SU-DHL-6 (cell line): ENCODE results near the gene AFAP1.

Experiments
- H2AFZ ChIP-seq: fragments of 200-600 bp; sonication (generic); 2 replicates; pipeline ENCODE4 v1.6.1; 2014; ENCODE audit warnings: low read depth, mild to moderate bottlenecking, moderate library complexity, mixed read lengths, antibody characterized with exemption, low read length; ENCODE audit not compliant: severe bottlenecking
- H3F3A ChIP-seq: fragments of 200-600 bp; shearing (Covaris generic); 2 replicates; pipeline ENCODE4 v1.6.0; 2016; ENCODE audit warnings: antibody characterized with exemption, mild to moderate bottlenecking; ENCODE audit not compliant: insufficient read depth
- H3K27ac ChIP-seq: fragments of 200-600 bp; sonication (generic); 2 replicates; pipeline ENCODE4 v1.5.1; 2016; ENCODE audit warnings: low read depth, mild to moderate bottlenecking, low read length, moderate library complexity, mixed read lengths
- H3K27me3 ChIP-seq: fragments of 200-600 bp; sonication (generic), shearing (Covaris generic); 2 replicates; pipeline ENCODE4 v1.6.0; 2014; ENCODE audit warnings: mild to moderate bottlenecking, low read length
- H3K36me3 ChIP-seq: fragments of 200-600 bp; sonication (generic); 2 replicates; pipeline ENCODE4 v1.6.1; 2014; ENCODE audit warnings: mild to moderate bottlenecking, low read length, mixed read lengths
- H3K4me2 ChIP-seq: fragments of 300-600, 200-600 bp; shearing (Covaris generic), sonication (generic); 2 replicates; pipeline ENCODE4 v1.6.0; 2014; ENCODE audit warnings: low read length, low read depth, mild to moderate bottlenecking; ENCODE audit not compliant: poor library complexity, severe bottlenecking
- H3K4me3 ChIP-seq: fragments of 200-600 bp; sonication (generic); 2 replicates; pipeline ENCODE4 v1.5.1; 2014; ENCODE audit warnings: antibody characterized with exemption, low read length, mild to moderate bottlenecking, mixed read lengths; ENCODE audit not compliant: insufficient read depth, poor library complexity, severe bottlenecking
- H3K79me2 ChIP-seq: fragments of 200-600 bp; sonication (generic); 2 replicates; pipeline ENCODE4 v1.6.1; 2014; ENCODE audit warnings: mild to moderate bottlenecking, low read length, moderate library complexity; ENCODE audit not compliant: insufficient read depth
- H3K9ac ChIP-seq: fragments of 200-600 bp; sonication (generic); 2 replicates; pipeline ENCODE4 v1.7.0; 2014; ENCODE audit warnings: mild to moderate bottlenecking, low read length
- H3K9me2 ChIP-seq: fragments of 200-600 bp; sonication (generic); replicated peaks from 2 replicates; pipeline ENCODE4 v1.6.1; 2014; ENCODE audit warnings: low read length; ENCODE audit not compliant: insufficient read depth
- H3K9me3 ChIP-seq: fragments of 200-600 bp; sonication (generic); 2 replicates; pipeline ENCODE4 v1.6.1; 2014; ENCODE audit warnings: low read length, mixed read lengths; ENCODE audit not compliant: insufficient read depth
- H4K20me1 ChIP-seq: fragments of 200-600 bp; sonication (generic); 2 replicates; pipeline ENCODE4 v1.6.1; 2014; ENCODE audit warnings: low read depth, mild to moderate bottlenecking, antibody characterized with exemption, low read length, moderate library complexity, mixed read lengths
- CTCF ChIP-seq: fragments of 200-600 bp; sonication (generic); IDR thresholded peaks from one replicate; pipeline ENCODE4 v1.5.1; 2017; ENCODE audit warnings: antibody characterized with exemption, mild to moderate bottlenecking, low read length, moderate library complexity; ENCODE audit not compliant: insufficient read depth, poor library complexity, severe bottlenecking
- EZH2phosphoT487 ChIP-seq: fragments of 200-600 bp; sonication (generic), shearing (Covaris generic); conservative IDR thresholded peaks from 2 replicates; pipeline ENCODE4 v1.6.1; 2018; ENCODE audit warnings: mild to moderate bottlenecking, antibody characterized with exemption, low read length, moderate library complexity, mixed read lengths

The AFAP1 gene

GRCh38 chr4:7828793-7829301, 110.8 kb downstream of the AFAP1 start:
- Histone ChIP-seq H3K4me2 (no peak overlapping the region), H3K9me2 (no peaks in the 10 kb centered on the region), H3K9ac (no peak overlapping the region), H2AFZ (no peak overlapping the region), H3K4me3 (no peak overlapping the region), H4K20me1 (no peaks in the 10 kb centered on the region), H3K27ac (no peak overlapping the region), H3K79me2 (no peaks in the 10 kb centered on the region), H3F3A (no peaks in the 10 kb centered on the region), H3K27me3 (peaks cover under 1% of the 10 kb centered on the region; the same call in 1 of the 2 replicates), H3K36me3 (no peaks in the 10 kb centered on the region), H3K9me3 (no peaks in the 10 kb centered on the region)
- TF ChIP-seq CTCF, result no peak
- no peak for TF ChIP-seq EZH2phosphoT487

- Histone ChIP-seq H3K4me3 (no peak overlapping the region), H3K9ac (no peak overlapping the region), H3K27ac (no peak overlapping the region), H3K36me3 (no peaks in the 10 kb centered on the region), H2AFZ (no peak overlapping the region), H3K27me3 (peaks cover 5% of the 10 kb centered on the region; the same call in 1 of the 2 replicates), H3K9me3 (no peaks in the 10 kb centered on the region), H3K79me2 (no peaks in the 10 kb centered on the region), H3K9me2 (no peaks in the 10 kb centered on the region), H3F3A (no peaks in the 10 kb centered on the region), H4K20me1 (no peaks in the 10 kb centered on the region), H3K4me2 (no peak overlapping the region)
- TF ChIP-seq CTCF (no peak), EZH2phosphoT487 (no peak)
Measured at GRCh38 chr4:7828011-7828720, 111.5 kb downstream of the AFAP1 start.

DNA sequence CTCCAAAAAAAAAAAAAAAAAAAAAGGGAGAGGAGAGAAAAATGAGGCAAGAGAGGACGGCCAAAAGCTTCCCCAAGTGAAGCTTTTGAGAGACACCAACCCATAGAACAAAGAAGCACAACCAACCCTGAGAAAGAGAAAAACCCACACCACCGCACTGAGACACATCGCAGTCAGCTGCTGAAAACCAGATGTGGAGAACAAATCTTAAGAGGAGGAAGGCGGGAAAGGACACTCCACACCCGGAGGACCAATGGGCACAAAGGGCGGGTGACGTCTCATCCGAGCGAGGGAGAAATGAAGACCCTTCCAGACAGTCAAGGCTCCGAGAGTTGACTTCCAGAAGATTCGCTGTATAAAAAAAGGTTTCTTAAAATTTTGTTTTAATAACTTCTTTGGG, 112.1 kb downstream of the AFAP1 start:
- Histone ChIP-seq H3K27me3 (peaks cover 5% of the 10 kb centered on the region; the same call in 1 of the 2 replicates), H3F3A (no peaks in the 10 kb centered on the region), H4K20me1 (no peaks in the 10 kb centered on the region), H3K9me2 (no peaks in the 10 kb centered on the region), H3K4me3 (no peak overlapping the region), H3K4me2 (no peak overlapping the region), H3K9me3 (no peaks in the 10 kb centered on the region), H3K9ac (no peak overlapping the region), H2AFZ (no peak overlapping the region), H3K79me2 (no peaks in the 10 kb centered on the region), H3K36me3 (no peaks in the 10 kb centered on the region), H3K27ac (no peak overlapping the region)
- TF ChIP-seq CTCF, result no peak
- no peak for TF ChIP-seq EZH2phosphoT487
